ENCODE results near the gene ARHGAP23.

DNA sequence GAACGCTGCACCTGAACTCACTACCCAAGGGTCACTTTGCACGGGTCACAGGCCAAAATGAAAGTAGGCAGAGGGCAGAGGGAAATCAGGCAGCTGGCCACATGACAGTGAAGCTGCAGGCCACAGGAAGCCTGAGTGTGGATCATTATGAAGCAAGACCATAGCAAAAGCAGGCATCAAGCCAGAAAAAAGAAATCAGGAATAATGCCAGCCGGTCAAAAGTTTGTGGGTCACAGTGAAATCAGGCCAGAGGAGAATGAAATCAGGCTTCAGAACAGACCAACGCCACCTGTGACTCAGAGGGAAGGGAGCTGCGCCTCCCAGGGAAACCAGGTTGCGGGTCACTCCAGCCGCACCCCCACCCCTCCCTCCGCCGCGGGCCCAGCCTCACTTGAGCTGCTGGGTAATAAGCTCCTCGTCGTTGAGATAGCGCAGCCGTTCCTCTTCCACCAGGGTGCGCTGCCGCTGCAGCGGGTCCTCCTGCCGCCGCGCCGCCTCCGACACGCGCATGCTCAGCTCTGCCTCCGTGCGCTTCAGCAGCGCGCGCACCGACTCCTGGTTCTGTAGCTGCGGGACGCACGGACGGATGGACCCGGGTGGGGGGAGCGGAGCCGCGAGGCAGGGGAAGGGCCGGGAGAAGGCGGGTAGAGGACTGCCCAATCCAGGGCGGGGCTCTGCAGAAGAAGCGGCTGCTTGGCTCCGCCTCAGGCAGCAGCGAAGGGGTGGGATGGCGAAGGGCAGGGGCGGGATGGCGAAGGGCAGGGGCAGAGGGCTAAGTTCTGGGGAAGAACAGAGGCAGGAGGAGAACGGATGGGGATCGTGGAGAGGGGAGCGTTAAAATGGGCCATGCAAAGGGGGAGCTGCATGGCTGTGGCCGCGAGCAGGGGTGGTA is 129.8 kb downstream of the ARHGAP23 start:
- TF ChIP-seq, protein P1, sequence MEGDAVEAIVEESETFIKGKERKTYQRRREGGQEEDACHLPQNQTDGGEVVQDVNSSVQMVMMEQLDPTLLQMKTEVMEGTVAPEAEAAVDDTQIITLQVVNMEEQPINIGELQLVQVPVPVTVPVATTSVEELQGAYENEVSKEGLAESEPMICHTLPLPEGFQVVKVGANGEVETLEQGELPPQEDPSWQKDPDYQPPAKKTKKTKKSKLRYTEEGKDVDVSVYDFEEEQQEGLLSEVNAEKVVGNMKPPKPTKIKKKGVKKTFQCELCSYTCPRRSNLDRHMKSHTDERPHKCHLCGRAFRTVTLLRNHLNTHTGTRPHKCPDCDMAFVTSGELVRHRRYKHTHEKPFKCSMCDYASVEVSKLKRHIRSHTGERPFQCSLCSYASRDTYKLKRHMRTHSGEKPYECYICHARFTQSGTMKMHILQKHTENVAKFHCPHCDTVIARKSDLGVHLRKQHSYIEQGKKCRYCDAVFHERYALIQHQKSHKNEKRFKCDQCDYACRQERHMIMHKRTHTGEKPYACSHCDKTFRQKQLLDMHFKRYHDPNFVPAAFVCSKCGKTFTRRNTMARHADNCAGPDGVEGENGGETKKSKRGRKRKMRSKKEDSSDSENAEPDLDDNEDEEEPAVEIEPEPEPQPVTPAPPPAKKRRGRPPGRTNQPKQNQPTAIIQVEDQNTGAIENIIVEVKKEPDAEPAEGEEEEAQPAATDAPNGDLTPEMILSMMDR (conservative IDR thresholded peaks at IDR 0.05; ENCODE audit: low read length): peak; percentile 83
- TF ChIP-seq EZH2phosphoT487 (IDR thresholded peaks at IDR 0.05; ENCODE audit: borderline replicate concordance): no peak
